IMR-90 (cell line): ENCODE results near the gene TRPM4.

Experiments
- FOS ChIP-seq: fragments of 150-350 bp; IDR thresholded peaks from 2 replicates; pipeline ENCODE4 v1.6.1; 2016; ENCODE audit warnings: low read depth, low read length
- MAFK ChIP-seq: IDR thresholded peaks from 2 replicates; pipeline ENCODE4 v1.6.1; 2012; ENCODE audit warnings: low read depth, low read length, improper control_type of control experiment
- MAZ ChIP-seq: IDR thresholded peaks from 2 replicates; pipeline ENCODE4 v1.6.1; 2012; ENCODE audit warnings: low read depth, mild to moderate bottlenecking, low read length, improper control_type of control experiment, moderate library complexity, borderline replicate concordance
- POLR2A ChIP-seq: IDR thresholded peaks from 2 replicates; pipeline ENCODE4 v1.6.1; 2012; ENCODE audit warnings: mild to moderate bottlenecking, low read depth, low read length
- TF ChIP-seq, protein P1 (sequence below): fragments of 150-350 bp; IDR thresholded peaks from 2 replicates; pipeline ENCODE4 v1.6.1; 2017; ENCODE audit warnings: mild to moderate bottlenecking, antibody characterized with exemption, low read length, low read depth
- TF ChIP-seq, protein P2 (sequence below): conservative IDR thresholded peaks from 2 replicates; pipeline ENCODE4 v1.5.1; 2012; ENCODE audit warnings: mild to moderate bottlenecking, low read depth, low read length, improper control_type of control experiment

DNA sequence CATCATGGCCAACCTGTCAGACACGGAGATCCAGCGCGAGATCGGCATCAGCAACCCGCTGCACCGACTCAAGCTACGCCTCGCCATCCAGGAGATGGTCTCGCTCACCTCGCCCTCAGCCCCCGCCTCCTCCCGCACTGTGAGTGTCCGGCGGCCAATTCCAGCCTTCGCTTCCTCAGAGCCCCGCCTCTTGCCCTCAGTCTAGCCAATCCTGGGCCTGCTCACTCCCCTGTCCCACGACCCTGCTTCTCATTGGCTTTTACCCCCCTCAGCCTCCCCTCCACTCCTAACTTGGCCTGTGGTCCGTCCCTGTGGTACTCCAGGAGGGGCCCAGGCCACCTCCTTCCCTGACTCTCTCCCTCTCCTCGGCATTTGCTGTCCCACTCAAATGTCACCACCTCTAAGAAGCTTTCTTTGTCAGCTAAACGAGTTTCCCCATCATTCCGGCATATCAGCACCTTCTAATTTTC lies 14.7 kb upstream of the TRPM4 start:
- TF ChIP-seq, protein P1, sequence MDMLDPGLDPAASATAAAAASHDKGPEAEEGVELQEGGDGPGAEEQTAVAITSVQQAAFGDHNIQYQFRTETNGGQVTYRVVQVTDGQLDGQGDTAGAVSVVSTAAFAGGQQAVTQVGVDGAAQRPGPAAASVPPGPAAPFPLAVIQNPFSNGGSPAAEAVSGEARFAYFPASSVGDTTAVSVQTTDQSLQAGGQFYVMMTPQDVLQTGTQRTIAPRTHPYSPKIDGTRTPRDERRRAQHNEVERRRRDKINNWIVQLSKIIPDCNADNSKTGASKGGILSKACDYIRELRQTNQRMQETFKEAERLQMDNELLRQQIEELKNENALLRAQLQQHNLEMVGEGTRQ = no peak
- no peak for TF ChIP-seq POLR2A
- TF ChIP-seq MAZ = peak; percentile 89; the same call in 1 of the 2 replicates
- TF ChIP-seq, protein P2, sequence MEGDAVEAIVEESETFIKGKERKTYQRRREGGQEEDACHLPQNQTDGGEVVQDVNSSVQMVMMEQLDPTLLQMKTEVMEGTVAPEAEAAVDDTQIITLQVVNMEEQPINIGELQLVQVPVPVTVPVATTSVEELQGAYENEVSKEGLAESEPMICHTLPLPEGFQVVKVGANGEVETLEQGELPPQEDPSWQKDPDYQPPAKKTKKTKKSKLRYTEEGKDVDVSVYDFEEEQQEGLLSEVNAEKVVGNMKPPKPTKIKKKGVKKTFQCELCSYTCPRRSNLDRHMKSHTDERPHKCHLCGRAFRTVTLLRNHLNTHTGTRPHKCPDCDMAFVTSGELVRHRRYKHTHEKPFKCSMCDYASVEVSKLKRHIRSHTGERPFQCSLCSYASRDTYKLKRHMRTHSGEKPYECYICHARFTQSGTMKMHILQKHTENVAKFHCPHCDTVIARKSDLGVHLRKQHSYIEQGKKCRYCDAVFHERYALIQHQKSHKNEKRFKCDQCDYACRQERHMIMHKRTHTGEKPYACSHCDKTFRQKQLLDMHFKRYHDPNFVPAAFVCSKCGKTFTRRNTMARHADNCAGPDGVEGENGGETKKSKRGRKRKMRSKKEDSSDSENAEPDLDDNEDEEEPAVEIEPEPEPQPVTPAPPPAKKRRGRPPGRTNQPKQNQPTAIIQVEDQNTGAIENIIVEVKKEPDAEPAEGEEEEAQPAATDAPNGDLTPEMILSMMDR = no peak
- TF ChIP-seq FOS = no peak
- no peak for TF ChIP-seq MAFK
